ENCODE results near the gene PKHD1.
A peak's percentile ranks its signal among the peaks of the same experiment; 100 is the strongest.
"Not testable (repeated sequence)": the region's sequence is repeated elsewhere in the genome, so short reads cannot be mapped to it uniquely, and the experiment has no call there.

The PKHD1 gene

GRCh38 chr6:51865996-51866395, 221.4 kb downstream of the PKHD1 start:
- no peak for TF ChIP-seq CTCF (IDR thresholded peaks at IDR 0.05; ENCODE audit: low read depth, low read length, missing control alignments)
- no peak for DNase-seq (ENCODE audit: extremely low read depth, low read depth)
- no peak overlapping the region for H3K4me3 ChIP-seq (replicated peaks; ENCODE audit: low read depth, low read length)

GRCh38 chr6:51865176-51865575, 222.2 kb downstream of the PKHD1 start:
- H3K4me3 ChIP-seq (replicated peaks; ENCODE audit: low read depth, low read length): no peak overlapping the region
- TF ChIP-seq CTCF (IDR thresholded peaks at IDR 0.05; ENCODE audit: low read depth, low read length, missing control alignments): no peak
- no peak for DNase-seq (ENCODE audit: extremely low read depth, low read depth)

DNA sequence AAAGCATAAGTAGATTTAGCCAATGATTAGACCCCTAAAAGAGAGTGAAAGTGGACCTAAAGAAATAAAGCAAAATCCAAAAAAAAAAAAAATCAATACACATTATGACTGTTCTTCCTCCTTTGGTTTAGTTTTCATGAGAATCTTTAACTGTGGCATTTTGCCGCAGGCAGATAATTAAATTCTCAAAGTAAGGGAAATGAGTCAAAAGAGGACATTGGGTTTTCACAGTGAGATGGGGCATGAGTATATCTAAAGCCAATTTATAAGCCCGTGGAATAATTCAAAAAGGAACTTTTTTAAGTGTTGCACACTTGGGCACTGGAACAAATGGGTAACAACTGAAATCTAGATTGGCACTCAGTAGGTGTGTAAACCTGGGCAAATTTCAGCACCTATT, 230.3 kb downstream of the PKHD1 start:
- no peak for TF ChIP-seq CTCF (IDR thresholded peaks at IDR 0.05; ENCODE audit: low read depth, low read length, missing control alignments)
- H3K4me3 ChIP-seq (replicated peaks; ENCODE audit: low read depth, low read length): no peak overlapping the region
- DNase-seq (ENCODE audit: extremely low read depth, low read depth): no peak

DNA sequence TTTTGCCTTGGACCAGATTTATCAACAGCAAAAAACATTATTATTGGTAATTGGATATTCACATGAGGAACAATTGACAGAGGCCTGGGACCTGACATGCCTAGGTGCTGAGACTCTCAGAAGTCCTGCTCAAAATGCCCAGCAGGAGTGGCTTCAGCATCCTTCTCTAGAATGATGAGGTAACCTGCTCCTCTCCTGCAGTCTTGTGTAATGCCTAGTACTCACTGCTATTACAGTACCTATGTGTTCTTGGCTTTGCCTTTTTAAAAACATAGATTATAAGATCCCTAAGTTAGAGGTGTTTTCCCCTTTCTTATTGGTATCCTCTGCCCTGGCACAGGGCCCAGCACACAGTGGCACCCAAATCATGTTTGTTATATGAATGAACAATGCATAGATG, 230.9 kb downstream of the PKHD1 start:
- DNase-seq (ENCODE audit: extremely low read depth, low read depth): no peak
- TF ChIP-seq CTCF (IDR thresholded peaks at IDR 0.05; ENCODE audit: low read depth, low read length, missing control alignments): no peak
- H3K4me3 ChIP-seq (replicated peaks; ENCODE audit: low read depth, low read length): no peak overlapping the region

DNA sequence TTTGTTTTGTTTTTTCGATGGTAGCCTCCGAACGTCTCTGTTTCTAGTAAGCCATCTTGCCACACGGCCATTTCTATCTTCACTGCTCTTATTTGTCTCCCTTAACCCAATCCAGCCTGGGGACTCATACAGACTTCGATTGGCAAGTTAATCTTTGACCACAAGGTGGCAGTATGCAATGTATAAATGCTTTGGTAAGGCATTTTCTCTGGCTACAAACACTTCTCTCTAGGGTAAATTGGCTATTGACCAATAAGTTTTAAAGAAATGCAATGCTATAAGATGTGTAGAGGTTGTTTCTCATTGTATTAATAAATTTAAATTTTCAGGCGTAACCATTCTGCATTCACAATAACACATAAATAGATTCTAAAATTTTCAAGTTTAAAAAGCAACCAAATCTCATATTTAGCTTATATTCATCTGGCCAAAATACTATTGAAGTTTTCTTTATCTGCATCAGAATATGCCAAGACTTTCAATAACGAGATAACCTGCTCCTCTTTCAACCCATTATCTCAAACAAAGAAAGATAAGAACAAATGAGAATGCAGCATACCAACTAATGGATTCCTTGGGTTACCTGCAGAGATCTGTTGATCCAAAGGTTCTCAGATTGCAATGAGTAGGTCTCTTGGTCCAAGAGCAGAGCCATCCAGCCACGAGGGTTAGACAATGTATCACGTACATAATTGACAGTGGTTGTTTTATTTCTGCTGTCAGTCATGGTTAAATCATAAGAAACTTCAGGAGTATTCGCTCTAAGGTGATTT, 231.9 kb downstream of the PKHD1 start:
- peak; percentile 44 for TF ChIP-seq CTCF (IDR thresholded peaks at IDR 0.05; ENCODE audit: low read depth, low read length, missing control alignments)
- H3K4me3 ChIP-seq (replicated peaks; ENCODE audit: low read depth, low read length): no peak overlapping the region
- DNase-seq (ENCODE audit: extremely low read depth, low read depth): peak; percentile 0

DNA sequence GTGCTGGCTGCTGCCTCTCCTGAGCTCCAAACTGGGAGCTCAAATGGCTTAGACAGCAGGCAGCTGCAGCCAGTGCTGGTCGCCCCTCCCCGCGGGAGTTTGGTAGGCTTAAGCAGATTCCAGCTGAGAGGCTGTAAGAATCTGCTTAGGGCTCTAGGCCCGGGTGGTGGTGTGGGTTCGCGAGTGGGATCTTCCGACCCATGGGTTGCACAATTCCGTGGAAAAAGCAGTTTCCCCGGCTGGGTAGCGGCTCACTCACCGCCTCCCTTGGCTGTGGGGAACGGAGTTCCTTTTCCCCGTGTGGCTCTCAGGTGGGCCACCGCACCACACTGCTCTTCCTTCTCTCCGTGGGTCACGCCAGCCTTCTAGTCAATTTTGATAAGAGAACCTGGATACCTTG, 232.5 kb downstream of the PKHD1 start:
- no peak for DNase-seq (ENCODE audit: extremely low read depth, low read depth)
- TF ChIP-seq CTCF (IDR thresholded peaks at IDR 0.05; ENCODE audit: low read depth, low read length, missing control alignments): no peak
- H3K4me3 ChIP-seq (replicated peaks; ENCODE audit: low read depth, low read length): no peak overlapping the region

DNA sequence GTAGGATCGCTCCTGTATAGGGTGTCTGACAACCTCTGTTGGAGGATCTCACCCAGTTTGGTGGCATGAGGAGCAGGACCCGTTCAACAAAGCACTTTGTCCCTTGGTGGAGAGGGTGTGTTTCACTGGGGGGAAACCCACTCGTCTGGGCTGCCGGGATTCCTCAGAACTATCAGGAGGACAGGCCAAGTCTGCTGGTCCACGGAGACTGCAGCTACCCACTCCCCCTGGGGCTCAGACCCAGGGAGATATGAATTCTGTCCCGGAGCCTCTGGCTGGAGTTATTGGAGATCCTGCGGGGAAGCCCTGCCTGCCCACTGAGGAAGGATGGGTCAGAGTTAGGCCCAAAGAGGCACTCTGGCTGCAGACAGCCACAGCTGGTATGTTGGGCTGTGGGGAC, 233.1 kb downstream of the PKHD1 start:
- no peak for DNase-seq (ENCODE audit: extremely low read depth, low read depth)
- no peak for TF ChIP-seq CTCF (IDR thresholded peaks at IDR 0.05; ENCODE audit: low read depth, low read length, missing control alignments)
- no peak overlapping the region for H3K4me3 ChIP-seq (replicated peaks; ENCODE audit: low read depth, low read length)

GRCh38 chr6:51853109-51853508, 234.3 kb downstream of the PKHD1 start:
- not testable (repeated sequence) for DNase-seq (ENCODE audit: extremely low read depth, low read depth); H3K4me3 ChIP-seq (replicated peaks; ENCODE audit: low read depth, low read length)

Data from HFF-Myc (cell line).